ENCODE data around the gene PCDHB4.
A peak's percentile ranks its signal among the peaks of the same experiment; 100 is the strongest.
"Not testable (repeated sequence)": the region's sequence is repeated elsewhere in the genome, so short reads cannot be mapped to it uniquely, and the experiment has no call there.

Gene PCDHB4

DNA sequence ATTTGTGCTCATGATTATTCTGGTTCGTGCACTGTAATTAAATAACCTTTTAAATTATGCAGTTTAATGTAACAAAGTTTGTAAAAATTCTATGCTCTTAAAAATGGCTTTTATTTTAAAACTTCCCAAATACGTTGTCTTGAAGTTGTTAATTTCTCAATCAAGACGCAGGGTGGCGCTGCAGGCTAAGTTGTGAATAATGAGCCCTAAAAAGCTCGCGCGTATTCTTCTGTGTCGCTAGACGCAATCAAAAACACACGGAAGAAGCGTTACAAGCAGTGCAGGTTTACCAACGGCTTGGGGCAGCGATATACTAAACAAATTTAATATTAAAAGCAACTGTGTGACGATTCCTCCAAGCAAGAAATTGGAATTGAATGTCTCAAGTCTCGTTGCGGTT is at the start of gene PCDHB4:
PCDHB4 (plus strand) TSS at position 256 of the 400 bp plus-strand sequence. CDS start 181 bp downstream, outside the sequence.
- no peak for DNase-seq (ENCODE audit: low read depth)

DNA sequence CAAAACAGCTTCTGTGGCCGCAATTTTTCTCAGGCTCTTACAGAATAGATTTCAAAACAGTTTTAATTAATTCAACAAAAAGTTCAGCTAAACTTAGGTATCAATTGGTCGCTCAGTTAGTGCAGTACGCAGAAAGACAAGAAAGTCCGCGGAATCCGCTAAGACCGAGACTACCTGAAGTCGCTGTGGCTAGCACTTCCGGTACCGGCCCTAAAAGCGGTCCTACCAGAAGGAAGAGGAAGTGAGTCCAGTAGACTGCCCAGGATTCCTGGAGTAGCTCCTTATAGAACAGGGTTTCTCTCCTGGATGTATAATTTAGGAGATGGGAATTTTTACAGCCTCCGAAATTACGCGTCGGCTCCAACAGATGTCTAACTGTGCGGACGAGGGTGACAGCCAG is 43.8 kb upstream of the PCDHB4 start:
- DNase-seq (ENCODE audit: low read depth), result no peak

DNA sequence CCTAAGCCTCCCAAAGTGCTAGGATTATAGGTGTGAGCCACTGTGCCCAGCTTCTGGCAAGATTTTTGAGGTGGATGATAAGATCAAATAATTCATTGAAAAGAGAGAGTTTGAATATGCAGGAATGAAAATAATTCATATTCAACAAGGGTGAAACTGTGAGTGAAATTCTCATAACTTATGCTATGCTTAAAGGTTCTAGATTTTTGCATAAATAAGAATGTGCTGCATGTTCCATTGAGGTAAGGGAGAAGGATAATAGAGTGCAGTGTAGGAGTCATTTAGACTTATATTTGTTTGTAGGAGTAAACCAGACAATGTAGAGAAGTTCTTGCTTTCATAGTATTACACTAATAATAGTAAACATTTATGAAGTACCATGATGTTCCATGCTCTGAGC is 39.4 kb upstream of the PCDHB4 start:
- DNase-seq (ENCODE audit: low read depth), result no peak

DNA sequence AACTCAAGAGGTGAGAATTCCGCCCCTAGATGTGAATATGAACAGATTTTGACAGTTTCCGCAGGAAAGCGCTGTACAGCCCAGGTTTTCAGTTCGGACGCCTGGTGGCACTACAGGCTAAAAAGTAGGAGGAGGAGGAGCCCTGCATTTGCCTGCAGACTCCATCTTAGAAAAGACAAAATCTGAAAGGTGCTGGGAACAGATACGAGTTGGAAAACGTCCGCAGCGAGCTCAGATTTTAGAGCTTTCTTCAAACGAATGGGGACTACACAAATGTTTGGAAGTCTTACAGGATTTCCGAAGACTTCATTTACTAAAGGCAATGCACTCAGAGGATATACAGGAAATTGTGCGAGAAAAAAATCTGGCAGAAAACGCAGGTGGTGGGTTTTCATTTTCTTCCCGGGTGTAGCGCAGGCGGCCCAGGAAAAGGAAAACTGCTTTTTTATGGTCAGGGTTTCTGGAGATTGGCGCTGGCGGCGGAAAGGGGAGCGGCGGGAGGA is 37.1 kb upstream of the PCDHB4 start:
- DNase-seq (ENCODE audit: low read depth), result peak; percentile 5

DNA sequence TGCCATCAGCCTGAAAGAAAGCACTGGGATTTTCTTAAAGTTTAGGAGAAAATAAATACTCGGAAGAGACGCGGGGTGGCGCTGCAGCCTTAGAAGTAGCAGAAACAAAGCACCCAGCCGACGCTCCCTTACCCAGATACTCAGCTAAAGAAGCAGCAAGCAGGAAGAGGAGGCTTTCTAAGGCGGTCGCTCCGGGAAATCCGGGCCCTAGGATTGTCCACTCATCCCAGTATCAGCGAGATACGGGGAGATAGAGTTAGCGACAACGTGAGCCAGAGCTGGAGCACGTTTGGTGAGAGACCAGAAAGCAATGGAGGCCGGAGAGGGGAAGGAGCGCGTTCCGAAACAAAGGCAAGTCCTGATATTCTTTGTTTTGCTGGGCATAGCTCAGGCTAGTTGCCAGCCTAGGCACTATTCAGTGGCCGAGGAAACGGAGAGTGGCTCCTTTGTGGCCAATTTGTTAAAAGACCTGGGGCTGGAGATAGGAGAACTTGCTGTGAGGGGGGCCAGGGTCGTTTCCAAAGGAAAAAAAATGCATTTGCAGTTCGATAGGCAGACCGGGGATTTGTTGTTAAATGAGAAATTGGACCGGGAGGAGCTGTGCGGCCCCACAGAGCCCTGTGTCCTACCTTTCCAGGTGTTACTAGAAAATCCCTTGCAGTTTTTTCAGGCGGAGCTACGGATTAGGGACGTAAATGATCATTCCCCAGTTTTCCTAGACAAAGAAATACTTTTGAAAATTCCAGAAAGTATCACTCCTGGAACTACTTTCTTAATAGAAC is 26.9 kb upstream of the PCDHB4 start, which contains the start of gene PCDHB2:
PCDHB2 (plus strand) TSS at position 135 of the 782 bp plus-strand sequence; CDS start at position 311, 176 bp downstream.
- DNase-seq (ENCODE audit: low read depth), result no peak

DNA sequence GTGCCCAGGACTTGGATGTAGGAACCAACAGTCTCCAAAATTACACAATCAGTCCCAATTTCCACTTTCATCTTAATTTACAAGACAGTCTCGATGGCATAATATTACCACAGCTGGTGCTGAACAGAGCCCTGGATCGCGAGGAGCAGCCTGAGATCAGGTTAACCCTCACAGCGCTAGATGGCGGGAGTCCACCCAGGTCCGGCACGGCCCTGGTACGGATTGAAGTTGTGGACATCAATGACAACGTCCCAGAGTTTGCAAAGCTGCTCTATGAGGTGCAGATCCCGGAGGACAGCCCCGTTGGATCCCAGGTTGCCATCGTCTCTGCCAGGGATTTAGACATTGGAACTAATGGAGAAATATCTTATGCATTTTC is 26.4 kb upstream of the PCDHB4 start:
- DNase-seq (ENCODE audit: low read depth), result no peak

DNA sequence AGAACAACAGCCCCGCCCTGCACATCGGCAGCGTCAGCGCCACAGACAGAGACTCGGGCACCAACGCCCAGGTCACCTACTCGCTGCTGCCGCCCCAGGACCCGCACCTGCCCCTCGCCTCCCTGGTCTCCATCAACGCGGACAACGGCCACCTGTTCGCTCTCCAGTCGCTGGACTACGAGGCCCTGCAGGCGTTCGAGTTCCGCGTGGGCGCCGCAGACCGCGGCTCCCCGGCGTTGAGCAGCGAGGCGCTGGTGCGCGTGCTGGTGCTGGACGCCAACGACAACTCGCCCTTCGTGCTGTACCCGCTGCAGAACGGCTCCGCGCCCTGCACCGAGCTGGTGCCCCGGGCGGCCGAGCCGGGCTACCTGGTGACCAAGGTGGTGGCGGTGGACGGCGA is 25.4 kb upstream of the PCDHB4 start:
- DNase-seq (ENCODE audit: low read depth), result not testable (repeated sequence)

DNA sequence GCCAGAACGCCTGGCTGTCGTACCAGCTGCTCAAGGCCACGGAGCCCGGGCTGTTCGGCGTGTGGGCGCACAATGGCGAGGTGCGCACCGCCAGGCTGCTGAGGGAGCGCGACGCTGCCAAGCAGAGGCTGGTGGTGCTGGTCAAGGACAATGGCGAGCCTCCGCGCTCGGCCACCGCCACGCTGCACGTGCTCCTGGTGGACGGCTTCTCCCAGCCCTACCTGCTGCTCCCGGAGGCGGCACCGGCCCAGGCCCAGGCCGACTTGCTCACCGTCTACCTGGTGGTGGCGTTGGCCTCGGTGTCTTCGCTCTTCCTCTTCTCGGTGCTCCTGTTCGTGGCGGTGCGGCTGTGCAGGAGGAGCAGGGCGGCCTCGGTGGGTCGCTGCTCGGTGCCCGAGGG is 25.0 kb upstream of the PCDHB4 start:
- not testable (repeated sequence) for DNase-seq (ENCODE audit: low read depth)

DNA sequence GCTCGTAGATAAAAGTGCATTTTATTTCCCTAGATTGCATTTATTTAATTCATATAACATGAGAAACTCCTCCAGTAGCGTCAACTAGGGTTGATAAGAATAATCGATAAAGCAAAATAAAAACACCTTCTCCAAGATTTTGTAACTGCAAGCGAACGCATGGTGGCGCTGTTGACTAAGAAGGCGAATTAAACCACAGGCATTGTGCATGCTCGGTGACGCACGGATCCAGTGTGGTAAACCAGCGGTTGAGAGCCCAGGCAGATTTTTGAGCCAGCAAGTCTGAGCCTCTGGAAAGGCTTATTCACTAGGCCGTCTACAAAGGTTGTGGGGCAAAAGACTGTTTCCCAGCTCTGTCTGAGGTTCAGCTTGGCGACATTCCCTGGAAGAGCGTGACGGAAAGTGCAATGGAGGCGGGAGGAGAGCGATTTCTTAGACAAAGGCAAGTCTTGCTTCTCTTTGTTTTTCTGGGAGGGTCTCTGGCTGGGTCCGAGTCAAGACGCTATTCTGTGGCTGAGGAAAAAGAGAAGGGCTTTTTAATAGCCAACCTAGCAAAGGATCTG is 21.3 kb upstream of the PCDHB4 start, which contains the start of gene PCDHB3:
PCDHB3 (plus strand) TSS at position 231 of the 563 bp plus-strand sequence; CDS start at position 408, 177 bp downstream.
- no peak for DNase-seq (ENCODE audit: low read depth)

DNA sequence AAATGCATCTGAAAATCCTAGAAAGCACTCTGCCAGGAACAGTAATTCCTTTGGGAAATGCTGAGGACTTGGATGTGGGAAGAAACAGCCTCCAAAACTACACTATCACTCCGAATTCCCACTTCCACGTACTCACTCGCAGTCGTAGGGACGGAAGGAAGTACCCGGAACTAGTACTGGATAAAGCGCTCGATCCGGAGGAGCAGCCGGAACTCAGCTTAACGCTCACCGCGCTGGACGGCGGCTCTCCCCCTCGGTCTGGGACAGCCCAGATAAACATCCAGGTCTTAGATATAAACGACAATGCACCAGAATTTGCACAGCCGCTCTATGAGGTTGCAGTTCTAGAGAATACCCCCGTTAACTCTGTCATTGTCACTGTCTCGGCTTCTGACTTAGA is 20.6 kb upstream of the PCDHB4 start:
- DNase-seq (ENCODE audit: low read depth), result no peak

DNA sequence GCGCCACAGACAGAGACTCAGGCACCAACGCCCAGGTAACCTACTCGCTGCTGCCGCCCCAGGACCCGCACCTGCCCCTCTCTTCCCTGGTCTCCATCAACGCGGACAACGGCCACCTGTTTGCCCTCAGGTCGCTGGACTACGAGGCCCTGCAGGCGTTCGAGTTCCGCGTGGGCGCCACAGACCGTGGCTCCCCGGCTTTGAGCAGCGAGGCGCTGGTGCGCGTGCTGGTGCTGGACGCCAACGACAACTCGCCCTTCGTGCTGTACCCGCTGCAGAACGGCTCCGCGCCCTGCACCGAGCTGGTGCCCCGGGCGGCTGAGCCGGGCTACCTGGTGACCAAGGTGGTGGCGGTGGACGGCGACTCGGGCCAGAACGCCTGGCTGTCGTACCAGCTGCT is 19.5 kb upstream of the PCDHB4 start:
- DNase-seq (ENCODE audit: low read depth), result not testable (repeated sequence)

DNA sequence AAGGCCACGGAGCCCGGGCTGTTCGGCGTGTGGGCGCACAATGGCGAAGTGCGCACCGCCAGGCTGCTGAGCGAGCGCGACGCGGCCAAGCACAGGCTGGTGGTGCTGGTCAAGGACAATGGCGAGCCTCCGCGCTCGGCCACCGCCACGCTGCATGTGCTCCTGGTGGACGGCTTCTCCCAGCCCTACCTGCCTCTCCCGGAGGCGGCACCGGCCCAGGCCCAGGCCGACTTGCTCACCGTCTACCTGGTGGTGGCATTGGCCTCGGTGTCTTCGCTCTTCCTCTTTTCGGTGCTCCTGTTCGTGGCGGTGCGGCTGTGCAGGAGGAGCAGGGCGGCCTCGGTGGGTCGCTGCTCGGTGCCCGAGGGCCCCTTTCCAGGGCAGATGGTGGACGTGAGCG is 19.1 kb upstream of the PCDHB4 start:
- DNase-seq (ENCODE audit: low read depth), result not testable (repeated sequence)

DNA sequence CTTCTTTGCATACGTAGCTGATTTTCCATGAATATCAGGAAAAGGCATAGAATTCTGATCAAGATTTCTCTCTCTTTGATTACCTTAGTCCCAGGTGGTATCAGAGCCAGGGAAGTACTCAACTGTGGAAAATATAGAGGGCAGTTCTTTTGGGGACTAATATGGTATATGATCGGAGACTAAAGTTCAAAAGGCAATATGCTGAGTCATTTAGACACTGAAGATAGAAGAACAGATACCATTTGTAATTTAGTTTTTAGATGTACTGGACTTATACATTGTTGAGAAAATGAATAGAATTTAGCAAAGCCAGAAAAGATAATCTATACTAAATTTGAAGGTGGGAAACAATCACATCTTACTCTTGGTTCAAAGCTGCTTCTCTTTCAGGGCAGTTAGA is 16.3 kb upstream of the PCDHB4 start:
- no peak for DNase-seq (ENCODE audit: low read depth)

DNA sequence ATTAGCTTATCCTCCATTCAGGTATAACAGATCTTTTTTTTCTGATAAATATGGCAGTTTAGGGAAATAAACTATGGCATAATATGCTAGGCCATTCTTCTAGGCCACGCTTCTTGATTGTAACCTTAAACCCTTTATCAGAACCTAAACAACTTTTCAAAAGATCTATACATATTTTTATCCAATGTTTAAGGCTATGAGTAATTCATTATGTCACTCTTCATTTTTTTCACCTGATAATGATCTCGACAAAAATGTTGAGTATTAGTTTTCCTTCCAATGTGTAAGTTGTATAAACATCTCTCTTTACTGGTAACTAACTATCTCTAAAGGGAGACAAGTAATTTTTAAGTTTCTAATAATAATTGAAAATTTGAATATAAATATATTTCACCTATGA is 2.4 kb upstream of the PCDHB4 start:
- DNase-seq (ENCODE audit: low read depth), result no peak

DNA sequence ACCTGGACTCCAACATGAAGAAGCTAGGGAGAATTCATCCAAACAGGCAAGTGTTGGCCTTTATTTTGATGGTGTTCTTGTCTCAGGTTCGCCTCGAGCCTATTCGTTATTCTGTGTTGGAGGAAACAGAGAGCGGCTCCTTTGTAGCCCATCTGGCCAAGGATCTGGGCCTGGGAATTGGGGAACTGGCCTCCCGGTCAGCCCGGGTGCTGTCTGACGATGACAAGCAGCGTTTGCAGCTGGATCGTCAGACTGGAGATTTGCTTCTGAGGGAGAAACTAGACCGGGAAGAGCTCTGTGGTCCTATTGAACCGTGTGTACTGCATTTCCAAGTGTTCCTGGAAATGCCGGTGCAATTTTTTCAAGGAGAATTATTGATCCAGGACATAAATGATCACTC is 367 bp downstream of the PCDHB4 start:
- no peak for DNase-seq (ENCODE audit: low read depth)

DNA sequence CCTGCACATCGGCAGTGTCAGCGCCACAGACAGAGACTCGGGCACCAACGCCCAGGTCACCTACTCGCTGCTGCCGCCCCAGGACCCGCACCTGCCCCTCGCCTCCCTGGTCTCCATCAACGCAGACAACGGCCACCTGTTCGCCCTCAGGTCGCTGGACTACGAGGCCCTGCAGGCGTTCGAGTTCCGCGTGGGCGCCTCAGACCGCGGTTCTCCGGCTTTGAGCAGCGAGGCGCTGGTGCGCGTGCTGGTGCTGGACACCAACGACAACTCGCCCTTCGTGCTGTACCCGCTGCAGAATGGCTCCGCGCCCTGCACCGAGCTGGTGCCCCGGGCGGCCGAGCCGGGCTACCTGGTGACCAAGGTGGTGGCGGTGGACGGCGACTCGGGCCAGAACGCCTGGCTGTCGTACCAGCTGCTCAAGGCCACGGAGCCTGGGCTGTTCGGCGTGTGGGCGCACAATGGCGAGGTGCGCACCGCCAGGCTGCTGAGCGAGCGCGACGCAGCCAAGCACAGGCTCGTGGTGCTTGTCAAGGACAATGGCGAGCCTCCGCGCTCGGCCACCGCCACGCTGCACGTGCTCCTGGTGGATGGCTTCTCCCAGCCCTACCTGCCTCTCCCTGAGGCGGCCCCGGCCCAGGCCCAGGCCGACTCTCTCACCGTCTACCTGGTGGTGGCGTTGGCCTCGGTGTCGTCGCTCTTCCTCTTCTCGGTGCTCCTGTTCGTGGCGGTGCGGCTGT is 1.9 kb downstream of the PCDHB4 start:
- DNase-seq (ENCODE audit: low read depth), result not testable (repeated sequence)

DNA sequence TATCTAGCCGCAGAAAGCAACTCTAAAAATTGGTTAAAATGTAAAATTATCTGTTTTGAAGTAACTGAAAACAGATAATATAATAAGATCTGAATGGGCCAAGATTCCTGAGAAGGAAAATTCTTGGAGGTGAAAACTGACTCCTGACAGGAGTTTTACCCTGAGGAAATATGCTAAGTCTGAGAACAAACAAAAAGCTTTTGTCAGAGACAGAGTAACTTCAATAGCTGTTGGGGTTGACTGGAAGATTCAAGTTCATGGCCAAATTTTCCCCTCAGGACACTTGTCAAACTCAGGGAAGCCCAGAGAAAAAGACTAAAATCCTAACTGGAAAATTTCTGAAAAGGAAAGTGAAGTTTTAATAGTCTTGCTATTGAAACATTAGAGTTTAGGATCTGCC is 5.7 kb downstream of the PCDHB4 start:
- DNase-seq (ENCODE audit: low read depth), result no peak

DNA sequence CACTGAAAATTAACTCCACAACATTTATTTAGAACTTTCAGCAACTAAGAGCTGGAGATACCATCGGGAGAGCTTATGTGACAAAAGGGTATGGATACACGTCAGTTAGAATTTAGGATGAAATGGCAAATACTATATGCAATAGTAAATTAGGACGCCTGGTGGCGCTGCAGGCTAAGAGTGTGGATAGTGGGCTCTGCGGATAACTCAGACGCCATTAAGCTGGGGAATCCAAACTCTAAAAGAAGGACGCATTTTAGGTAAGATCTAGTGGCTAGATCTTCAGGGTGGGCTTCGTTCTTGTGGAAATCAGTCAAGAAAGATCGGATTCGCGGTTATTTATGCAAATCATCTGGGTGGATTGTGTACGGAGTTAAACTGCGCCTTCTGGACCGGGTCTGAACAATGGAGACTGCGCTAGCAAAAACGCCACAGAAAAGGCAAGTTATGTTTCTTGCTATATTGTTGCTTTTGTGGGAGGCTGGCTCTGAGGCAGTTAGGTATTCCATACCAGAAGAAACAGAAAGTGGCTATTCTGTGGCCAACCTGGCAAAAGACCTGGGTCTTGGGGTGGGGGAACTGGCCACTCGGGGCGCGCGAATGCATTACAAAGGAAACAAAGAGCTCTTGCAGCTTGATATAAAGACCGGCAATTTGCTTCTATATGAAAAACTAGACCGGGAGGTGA is 13.6 kb downstream of the PCDHB4 start, which contains the start of gene PCDHB5:
PCDHB5 (plus strand) TSS at position 177 of the 688 bp plus-strand sequence; CDS start at position 406, 229 bp downstream.
- no peak for DNase-seq (ENCODE audit: low read depth)

DNA sequence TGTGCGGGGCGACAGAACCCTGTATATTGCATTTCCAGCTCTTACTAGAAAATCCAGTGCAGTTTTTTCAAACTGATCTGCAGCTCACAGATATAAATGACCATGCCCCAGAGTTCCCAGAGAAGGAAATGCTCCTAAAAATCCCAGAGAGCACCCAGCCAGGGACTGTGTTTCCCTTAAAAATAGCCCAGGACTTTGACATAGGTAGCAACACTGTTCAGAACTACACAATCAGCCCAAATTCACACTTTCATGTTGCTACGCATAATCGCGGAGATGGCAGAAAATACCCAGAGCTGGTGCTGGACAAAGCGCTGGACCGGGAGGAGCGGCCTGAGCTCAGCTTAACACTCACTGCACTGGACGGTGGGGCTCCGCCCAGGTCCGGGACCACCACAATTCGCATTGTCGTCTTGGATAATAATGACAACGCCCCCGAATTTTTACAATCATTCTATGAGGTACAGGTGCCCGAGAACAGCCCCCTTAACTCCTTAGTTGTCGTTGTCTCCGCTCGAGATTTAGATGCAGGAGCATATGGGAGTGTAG is 14.2 kb downstream of the PCDHB4 start:
- DNase-seq (ENCODE audit: low read depth), result no peak

DNA sequence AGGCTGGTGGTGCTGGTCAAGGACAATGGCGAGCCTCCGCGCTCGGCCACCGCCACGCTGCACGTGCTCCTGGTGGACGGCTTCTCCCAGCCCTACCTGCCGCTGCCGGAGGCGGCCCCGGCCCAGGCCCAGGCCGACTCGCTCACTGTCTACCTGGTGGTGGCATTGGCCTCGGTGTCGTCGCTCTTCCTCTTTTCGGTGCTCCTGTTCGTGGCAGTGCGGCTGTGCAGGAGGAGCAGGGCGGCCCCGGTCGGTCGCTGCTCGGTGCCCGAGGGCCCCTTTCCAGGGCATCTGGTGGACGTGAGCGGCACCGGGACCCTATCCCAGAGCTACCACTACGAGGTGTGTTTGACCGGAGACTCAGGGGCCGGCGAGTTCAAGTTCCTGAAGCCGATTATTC is 15.7 kb downstream of the PCDHB4 start:
- DNase-seq (ENCODE audit: low read depth), result not testable (repeated sequence)

DNA sequence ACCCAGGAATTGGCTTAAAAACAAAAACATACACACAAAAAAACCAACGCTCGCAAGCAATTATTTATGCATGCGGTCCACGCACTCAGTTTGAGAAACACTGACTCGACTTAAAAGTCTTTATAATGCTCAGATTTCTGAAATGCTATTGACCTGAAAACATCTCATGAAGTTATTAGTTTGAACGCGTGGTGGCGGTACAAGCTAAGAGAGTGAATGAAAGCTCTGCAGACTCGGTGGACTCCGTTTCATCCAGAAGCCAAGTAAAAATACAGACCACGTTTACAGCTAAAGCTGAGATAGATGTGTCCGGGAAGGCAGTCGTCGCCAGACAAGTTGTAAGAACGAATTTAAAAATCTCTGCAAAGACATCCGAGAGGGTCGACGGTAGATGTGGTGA is 28.2 kb downstream of the PCDHB4 start, which contains the start of gene PCDHB6:
PCDHB6 (plus strand) TSS at position 246 of the 400 bp plus-strand sequence. CDS start 201 bp downstream, outside the sequence.
- no peak for DNase-seq (ENCODE audit: low read depth)

Measured in T-helper 22 cell (primary cell).